HEK293 (cell line): Measurements from ENCODE around the gene BMAL1.

Source experiments
- OVOL3 ChIP-seq: fragments of 450-650 bp; formaldehyde crosslinking; IDR thresholded peaks from 2 replicates; pipeline ENCODE4 v1.5.1; 2016; ENCODE audit warnings: missing biosample characterization, missing genetic modification characterization
- ZNF121 ChIP-seq: fragments of 450-650 bp; formaldehyde crosslinking; IDR thresholded peaks from 2 replicates; pipeline ENCODE4 v1.5.1; 2016; ENCODE audit warnings: missing biosample characterization, missing genetic modification characterization
- ZNF2 ChIP-seq: fragments of 450-650 bp; formaldehyde crosslinking; IDR thresholded peaks from 2 replicates; pipeline ENCODE4 v1.5.1; 2016; ENCODE audit warnings: missing biosample characterization, missing genetic modification characterization
- ZNF404 ChIP-seq: fragments of 450-650 bp; formaldehyde crosslinking; IDR thresholded peaks from 2 replicates; pipeline ENCODE4 v1.5.1; 2017; ENCODE audit warnings: missing biosample characterization, missing genetic modification characterization
- ZNF768 ChIP-seq: fragments of 450-650 bp; formaldehyde crosslinking; IDR thresholded peaks from 2 replicates; pipeline ENCODE4 v1.5.1; 2018; ENCODE audit warnings: missing biosample characterization, mild to moderate bottlenecking, missing genetic modification characterization
- TF ChIP-seq, protein P1 (sequence below): fragments of 450-650 bp; formaldehyde crosslinking; IDR thresholded peaks from 2 replicates; pipeline ENCODE4 v1.5.1; 2017; ENCODE audit warnings: missing biosample characterization, missing genetic modification characterization
- TF ChIP-seq, protein P2 (sequence below): fragments of 450-650 bp; formaldehyde crosslinking; IDR thresholded peaks from 2 replicates; pipeline ENCODE4 v1.5.1; 2016; ENCODE audit warnings: missing biosample characterization, missing genetic modification characterization
- TF ChIP-seq, protein P3 (sequence below): fragments of 450-650 bp; formaldehyde crosslinking; IDR thresholded peaks from 2 replicates; pipeline ENCODE4 v1.5.1; 2016; ENCODE audit warnings: missing biosample characterization, missing genetic modification characterization
- TF ChIP-seq, protein P4 (sequence below): fragments of 450-650 bp; formaldehyde crosslinking; conservative IDR thresholded peaks from 2 replicates; pipeline ENCODE4 v1.5.1; 2016; ENCODE audit warnings: low read depth, missing biosample characterization, missing genetic modification characterization

DNA sequence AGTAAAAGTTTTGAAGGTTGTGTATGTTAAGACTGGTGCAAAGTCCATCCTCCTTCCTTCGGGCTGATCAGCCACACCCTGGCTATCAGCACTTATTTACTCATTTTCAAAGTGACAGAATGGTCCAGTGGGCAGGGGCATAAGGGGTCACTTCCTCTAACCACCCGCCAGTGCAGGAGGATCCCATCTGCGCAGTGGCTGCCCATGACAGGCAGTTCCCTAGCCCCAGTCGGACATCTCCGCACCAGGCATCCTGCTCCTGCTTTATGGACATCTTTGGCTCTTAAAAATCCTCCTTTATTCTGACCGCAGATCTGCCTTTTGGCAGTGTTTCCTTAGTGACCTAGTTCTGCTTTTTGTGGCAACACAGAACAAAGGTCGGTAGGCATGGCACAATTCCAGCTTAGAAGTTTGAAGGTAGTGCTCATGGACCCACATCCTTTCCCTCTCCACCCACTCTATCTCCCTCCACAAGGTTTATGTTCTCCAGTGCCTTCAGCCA is 55.9 kb downstream of the BMAL1 start:
- TF ChIP-seq, protein P1, sequence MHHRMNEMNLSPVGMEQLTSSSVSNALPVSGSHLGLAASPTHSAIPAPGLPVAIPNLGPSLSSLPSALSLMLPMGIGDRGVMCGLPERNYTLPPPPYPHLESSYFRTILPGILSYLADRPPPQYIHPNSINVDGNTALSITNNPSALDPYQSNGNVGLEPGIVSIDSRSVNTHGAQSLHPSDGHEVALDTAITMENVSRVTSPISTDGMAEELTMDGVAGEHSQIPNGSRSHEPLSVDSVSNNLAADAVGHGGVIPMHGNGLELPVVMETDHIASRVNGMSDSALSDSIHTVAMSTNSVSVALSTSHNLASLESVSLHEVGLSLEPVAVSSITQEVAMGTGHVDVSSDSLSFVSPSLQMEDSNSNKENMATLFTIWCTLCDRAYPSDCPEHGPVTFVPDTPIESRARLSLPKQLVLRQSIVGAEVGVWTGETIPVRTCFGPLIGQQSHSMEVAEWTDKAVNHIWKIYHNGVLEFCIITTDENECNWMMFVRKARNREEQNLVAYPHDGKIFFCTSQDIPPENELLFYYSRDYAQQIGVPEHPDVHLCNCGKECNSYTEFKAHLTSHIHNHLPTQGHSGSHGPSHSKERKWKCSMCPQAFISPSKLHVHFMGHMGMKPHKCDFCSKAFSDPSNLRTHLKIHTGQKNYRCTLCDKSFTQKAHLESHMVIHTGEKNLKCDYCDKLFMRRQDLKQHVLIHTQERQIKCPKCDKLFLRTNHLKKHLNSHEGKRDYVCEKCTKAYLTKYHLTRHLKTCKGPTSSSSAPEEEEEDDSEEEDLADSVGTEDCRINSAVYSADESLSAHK: no peak
- TF ChIP-seq, protein P2, sequence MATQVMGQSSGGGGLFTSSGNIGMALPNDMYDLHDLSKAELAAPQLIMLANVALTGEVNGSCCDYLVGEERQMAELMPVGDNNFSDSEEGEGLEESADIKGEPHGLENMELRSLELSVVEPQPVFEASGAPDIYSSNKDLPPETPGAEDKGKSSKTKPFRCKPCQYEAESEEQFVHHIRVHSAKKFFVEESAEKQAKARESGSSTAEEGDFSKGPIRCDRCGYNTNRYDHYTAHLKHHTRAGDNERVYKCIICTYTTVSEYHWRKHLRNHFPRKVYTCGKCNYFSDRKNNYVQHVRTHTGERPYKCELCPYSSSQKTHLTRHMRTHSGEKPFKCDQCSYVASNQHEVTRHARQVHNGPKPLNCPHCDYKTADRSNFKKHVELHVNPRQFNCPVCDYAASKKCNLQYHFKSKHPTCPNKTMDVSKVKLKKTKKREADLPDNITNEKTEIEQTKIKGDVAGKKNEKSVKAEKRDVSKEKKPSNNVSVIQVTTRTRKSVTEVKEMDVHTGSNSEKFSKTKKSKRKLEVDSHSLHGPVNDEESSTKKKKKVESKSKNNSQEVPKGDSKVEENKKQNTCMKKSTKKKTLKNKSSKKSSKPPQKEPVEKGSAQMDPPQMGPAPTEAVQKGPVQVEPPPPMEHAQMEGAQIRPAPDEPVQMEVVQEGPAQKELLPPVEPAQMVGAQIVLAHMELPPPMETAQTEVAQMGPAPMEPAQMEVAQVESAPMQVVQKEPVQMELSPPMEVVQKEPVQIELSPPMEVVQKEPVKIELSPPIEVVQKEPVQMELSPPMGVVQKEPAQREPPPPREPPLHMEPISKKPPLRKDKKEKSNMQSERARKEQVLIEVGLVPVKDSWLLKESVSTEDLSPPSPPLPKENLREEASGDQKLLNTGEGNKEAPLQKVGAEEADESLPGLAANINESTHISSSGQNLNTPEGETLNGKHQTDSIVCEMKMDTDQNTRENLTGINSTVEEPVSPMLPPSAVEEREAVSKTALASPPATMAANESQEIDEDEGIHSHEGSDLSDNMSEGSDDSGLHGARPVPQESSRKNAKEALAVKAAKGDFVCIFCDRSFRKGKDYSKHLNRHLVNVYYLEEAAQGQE (tag by site-specific recombination): no peak
- TF ChIP-seq ZNF2 (tag by site-specific recombination) (no peak), OVOL3 (tag by site-specific recombination) (no peak), ZNF404 (tag by site-specific recombination) (no peak), ZNF121 (no peak), ZNF768 (tag by site-specific recombination) (no peak)
- TF ChIP-seq, protein P3, sequence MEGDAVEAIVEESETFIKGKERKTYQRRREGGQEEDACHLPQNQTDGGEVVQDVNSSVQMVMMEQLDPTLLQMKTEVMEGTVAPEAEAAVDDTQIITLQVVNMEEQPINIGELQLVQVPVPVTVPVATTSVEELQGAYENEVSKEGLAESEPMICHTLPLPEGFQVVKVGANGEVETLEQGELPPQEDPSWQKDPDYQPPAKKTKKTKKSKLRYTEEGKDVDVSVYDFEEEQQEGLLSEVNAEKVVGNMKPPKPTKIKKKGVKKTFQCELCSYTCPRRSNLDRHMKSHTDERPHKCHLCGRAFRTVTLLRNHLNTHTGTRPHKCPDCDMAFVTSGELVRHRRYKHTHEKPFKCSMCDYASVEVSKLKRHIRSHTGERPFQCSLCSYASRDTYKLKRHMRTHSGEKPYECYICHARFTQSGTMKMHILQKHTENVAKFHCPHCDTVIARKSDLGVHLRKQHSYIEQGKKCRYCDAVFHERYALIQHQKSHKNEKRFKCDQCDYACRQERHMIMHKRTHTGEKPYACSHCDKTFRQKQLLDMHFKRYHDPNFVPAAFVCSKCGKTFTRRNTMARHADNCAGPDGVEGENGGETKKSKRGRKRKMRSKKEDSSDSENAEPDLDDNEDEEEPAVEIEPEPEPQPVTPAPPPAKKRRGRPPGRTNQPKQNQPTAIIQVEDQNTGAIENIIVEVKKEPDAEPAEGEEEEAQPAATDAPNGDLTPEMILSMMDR: no peak
- TF ChIP-seq, protein P4, sequence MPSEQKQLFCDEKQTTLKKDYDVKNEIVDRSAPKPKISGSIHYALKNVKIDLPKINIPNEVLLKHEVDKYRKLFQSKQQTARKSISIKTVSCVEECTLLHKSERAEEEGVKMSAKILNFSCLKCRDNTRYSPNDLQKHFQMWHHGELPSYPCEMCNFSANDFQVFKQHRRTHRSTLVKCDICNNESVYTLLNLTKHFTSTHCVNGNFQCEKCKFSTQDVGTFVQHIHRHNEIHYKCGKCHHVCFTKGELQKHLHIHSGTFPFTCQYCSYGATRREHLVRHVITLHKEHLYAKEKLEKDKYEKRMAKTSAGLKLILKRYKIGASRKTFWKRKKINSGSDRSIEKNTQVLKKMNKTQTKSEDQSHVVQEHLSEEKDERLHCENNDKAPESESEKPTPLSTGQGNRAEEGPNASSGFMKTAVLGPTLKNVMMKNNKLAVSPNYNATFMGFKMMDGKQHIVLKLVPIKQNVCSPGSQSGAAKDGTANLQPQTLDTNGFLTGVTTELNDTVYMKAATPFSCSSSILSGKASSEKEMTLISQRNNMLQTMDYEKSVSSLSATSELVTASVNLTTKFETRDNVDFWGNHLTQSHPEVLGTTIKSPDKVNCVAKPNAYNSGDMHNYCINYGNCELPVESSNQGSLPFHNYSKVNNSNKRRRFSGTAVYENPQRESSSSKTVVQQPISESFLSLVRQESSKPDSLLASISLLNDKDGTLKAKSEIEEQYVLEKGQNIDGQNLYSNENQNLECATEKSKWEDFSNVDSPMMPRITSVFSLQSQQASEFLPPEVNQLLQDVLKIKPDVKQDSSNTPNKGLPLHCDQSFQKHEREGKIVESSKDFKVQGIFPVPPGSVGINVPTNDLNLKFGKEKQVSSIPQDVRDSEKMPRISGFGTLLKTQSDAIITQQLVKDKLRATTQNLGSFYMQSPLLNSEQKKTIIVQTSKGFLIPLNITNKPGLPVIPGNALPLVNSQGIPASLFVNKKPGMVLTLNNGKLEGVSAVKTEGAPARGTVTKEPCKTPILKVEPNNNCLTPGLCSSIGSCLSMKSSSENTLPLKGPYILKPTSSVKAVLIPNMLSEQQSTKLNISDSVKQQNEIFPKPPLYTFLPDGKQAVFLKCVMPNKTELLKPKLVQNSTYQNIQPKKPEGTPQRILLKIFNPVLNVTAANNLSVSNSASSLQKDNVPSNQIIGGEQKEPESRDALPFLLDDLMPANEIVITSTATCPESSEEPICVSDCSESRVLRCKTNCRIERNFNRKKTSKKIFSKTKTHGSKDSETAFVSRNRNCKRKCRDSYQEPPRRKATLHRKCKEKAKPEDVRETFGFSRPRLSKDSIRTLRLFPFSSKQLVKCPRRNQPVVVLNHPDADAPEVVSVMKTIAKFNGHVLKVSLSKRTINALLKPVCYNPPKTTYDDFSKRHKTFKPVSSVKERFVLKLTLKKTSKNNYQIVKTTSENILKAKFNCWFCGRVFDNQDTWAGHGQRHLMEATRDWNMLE (tag by site-specific recombination): no peak
